ENCODE results near the gene DHRSX.

DNA sequence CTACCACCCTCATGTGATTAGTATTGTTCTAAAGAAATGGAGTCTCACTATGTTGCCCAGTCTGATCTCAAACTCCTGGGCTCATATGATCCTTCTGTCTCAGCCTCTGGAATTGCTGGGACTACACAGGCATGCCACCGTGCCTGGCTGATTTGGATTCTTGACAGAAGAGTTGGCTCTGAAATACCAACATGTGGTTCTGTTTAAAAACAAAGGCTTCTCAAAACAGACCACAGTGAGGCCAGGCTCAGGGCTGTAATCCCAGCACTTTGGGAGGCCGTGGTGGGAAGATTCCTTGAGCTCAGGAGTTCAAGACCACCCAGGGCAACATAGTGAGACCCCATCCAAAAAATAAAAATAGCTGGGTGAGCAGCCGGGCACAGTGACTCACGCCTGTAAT, 126.7 kb downstream of the DHRSX start:
- TF ChIP-seq, protein P1, sequence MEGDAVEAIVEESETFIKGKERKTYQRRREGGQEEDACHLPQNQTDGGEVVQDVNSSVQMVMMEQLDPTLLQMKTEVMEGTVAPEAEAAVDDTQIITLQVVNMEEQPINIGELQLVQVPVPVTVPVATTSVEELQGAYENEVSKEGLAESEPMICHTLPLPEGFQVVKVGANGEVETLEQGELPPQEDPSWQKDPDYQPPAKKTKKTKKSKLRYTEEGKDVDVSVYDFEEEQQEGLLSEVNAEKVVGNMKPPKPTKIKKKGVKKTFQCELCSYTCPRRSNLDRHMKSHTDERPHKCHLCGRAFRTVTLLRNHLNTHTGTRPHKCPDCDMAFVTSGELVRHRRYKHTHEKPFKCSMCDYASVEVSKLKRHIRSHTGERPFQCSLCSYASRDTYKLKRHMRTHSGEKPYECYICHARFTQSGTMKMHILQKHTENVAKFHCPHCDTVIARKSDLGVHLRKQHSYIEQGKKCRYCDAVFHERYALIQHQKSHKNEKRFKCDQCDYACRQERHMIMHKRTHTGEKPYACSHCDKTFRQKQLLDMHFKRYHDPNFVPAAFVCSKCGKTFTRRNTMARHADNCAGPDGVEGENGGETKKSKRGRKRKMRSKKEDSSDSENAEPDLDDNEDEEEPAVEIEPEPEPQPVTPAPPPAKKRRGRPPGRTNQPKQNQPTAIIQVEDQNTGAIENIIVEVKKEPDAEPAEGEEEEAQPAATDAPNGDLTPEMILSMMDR (IDR thresholded peaks at IDR 0.05) = no peak
- TF ChIP-seq POLR2A (IDR thresholded peaks at IDR 0.05) = no peak

Data from adrenal gland (tissue), 5 donors.